NCI-H226 (cell line): ENCODE data around the gene PGLYRP3.

ENCODE experiments used
- DNase-seq: peaks from one replicate; pipeline ENCODE4 v3.0.0-alpha.2; 2015

PGLYRP3 gene

DNA sequence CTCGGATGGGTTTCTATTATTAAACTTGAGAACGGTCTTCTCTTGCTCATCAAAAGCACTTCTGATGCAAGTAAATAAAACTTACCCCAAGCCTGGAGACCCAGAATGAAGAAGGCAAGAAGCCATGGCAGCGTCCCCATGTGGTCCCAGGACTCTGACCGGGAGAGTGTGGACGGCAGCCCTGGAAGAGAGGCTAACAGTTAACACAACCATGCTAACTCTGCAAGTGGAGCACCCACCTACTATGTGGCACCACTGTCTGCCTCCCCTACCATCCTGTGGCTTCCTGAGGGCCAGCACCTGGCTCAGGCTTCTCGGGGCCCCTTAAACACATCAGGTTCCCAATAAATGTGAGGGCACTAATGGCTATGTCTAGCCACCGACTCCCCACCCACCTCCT is 2.2 kb downstream of the PGLYRP3 start:
- DNase-seq = no peak

DNA sequence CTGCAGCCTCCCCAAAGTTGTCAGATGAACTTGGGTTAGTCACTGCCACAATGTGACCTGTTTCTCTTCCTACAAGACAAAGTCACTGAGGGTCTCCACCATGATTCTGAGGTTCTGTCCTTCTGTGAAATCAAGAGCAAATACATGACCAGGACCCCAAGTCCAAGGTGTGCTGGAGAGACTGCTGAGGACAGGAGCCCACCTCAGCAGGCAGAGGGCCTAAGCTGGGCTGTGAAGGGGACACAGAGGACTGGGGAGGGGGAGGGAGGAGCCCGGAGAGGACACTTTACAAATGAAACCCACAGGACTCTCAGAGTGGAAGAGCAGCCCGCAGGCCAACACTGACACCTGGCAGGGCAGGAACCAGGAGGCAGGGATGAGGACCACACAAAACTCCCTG is 3.3 kb downstream of the PGLYRP3 start:
- no peak for DNase-seq

DNA sequence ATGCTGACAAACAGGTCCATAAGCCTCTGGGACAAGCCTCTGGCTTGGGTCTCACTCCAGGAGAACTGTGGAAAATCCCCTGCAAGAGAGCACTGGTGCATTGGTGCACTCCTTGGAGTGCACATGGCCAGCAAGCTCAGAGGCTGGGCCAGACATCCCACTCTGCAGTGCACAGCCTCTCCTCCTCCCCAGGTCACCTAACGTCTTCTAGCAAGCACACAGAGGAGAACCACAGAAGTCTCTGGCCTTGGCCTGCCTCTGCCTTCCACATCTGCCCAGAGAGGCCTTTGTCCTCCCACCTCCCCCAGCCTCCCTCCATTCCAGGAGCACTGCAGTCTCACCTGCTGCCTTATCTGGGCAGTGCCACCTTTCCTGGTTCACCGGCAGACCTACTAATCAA is 4.2 kb downstream of the PGLYRP3 start:
- no peak for DNase-seq

DNA sequence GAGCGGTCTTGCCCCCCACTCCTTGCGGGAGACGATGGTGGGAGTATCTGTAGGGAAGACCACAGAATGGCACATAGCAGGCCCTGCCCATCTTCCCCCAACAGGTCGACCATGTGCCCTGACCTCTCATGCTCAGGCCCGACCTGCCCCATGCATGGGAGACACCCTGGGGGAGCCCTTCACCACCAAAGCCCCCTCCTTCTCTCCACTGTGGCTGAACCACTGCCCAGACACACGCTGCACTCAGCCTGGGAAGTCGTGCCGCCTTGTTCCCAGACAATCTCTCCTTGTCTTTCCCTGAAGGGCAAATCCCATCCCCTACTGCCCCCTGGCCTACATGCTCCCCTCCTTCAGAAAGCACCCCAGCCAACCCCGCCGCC is 5.5 kb downstream of the PGLYRP3 start:
- no peak for DNase-seq

DNA sequence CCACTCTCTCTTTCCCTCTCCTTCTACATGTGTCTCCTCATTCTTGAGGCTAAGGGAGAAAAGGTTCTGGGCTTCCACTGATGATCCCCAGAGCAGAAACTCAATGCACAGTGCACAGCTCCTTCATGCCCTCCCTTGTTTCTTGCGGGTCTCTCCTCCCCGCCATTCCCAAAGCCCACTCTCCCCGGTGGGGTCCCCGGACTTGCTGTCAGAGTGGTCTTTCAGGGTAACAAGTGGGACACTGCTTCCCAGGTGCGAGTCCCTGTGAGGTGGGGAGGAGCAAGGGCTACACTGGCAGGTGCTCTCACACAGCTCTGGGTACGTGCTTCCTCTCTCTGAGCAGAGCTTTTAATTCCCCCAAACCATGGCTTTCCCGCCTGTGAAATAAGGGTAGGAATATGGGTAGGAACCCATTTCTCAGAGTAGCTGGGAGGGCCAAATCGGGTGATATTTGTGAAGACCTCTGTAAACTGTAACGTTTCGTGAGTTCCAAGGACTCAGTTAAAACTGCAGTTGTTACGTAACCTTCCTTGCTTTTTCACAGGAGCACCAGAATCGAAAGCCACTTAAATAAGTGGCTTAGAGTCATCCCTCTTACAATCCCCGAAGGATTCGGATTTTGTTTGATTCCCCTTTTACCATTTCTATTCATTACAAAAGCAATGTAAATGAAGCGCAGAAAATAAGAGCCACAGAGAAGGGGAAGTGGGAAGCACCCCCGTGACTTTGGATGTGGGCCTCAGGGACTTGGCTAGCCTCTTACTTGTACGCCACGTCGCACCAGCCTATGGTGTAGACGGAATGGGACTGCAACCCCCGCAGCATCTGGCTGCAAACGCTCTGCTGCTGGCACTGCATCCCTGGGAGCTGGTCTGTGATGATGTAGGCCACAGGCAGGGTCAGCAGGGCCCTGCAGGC is 6.2 kb downstream of the PGLYRP3 start:
- DNase-seq = no peak

DNA sequence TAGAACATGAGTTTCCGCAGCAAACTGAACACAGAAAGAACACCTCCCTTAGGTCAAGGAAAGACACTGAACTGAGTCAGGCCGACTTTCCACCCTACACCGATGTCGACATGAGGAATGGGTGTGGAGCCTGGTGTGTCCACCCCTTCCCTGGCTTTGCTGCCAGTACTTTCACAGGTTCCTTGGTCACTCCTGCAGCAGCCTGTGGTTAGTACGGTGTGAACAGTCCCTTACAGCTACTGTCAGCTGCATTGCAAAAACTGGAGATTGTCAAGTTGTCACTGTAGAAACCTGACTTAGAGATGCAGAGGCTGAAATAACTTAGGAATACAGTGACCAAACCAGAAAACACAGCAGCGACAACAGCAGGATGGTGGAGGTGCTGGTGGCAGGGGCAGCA is 7.1 kb downstream of the PGLYRP3 start:
- DNase-seq = no peak

DNA sequence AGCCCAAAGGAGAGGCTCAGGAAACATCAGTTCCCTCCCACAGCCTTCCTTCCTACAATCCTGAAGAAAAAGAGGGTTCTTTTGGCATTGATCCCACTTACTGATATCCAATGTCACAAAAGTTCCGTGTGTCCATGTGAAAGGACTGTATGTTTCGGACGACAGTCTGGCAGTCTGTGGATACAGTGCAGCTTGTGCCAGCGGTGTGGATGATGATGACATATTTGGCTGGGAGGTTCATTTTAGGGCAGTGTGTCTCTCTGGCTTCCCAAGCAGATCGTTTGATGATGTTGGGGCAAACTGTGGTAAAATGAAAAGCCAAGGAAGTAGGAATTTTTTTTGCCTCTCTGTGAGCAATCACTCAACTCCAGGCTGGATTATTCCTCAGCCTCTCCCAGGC is 10.4 kb downstream of the PGLYRP3 start:
- no peak for DNase-seq

DNA sequence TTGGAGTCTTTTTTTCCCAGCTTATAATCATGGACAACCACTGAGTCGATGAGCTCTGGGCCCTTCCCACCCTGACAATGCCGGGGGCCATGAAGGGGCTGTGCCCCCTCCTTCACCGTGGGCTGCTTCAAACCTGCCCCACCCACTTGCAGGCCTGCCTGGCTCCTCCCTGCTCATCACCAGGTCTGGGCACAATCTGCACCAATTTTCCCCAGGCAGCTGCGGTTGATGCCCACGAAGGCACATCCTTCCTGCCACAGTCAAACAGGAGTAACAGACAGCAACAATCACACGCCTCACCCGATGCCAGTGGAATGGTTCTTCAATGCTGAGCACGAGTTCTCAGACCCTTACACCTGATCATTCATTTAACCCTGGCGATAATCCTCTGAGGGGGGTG is 18.9 kb downstream of the PGLYRP3 start:
- DNase-seq = no peak

DNA sequence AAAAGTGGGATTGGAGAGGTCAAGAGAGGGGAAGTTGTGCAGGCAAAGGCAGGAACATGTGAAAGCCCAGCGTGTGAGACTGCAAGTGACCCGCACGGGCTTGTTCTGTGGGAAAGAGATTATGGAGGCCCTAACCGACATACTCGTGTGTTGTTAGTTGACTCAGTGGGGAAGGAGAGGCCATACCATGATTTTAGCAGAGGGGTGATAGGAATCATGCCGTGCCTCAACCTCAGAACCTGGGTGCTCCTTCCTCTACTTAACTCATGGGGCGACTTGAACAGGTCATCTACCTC is 19.3 kb downstream of the PGLYRP3 start:
- no peak for DNase-seq

DNA sequence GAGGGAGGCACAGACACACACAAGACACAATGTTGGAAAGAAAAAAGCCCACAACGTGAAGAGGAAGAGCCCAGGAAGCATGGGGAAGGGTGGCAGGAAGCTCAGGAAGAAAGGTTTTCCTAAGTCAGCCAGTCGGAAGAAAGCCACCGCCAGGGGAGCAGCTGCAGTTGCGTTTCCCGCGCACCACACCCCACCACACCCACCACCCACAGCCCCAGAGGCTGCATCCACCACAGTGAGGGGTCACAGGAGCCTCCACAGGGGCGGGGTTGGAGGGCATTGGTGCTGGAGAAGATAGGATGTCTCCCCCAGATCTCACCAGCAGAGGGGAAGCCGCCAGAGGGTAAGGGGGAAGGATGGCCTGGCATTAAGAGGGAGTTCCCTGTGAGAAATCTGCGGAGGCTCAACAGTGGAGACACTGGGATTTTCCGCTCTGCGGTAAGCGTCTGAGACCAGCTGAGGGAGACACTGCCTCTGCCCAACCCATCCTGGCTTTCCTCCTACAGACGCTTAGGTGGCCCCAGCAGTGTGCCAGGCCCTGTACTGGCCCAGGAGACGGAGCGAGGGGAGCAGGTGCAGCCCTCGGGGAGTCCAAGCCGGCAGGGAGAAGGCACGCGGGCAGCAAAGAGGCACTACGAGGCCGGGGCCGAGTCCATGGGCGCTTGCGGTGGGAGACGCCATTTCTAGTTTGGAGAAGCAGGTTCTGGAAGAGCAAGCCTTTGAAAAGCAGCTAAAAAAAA is 19.8 kb downstream of the PGLYRP3 start:
- no peak for DNase-seq

DNA sequence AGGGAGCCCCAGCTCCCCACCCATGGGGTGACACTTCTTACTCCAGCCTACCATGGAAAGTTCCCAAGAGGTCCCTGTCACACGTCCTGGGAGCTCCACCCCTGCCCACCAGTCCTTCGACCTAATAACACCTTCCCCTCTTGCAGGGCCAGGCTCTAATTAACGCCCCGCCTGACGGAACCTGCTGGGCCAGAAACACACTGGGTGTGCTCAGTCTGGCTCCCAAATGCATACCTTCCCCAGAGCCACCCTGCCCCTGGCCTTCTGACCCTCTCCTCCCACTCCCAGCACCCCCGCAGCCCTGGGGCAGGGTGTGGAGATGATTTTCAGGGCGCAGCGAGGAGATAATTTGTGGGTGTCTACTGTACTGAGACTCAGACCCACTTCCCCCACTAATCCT is 20.6 kb downstream of the PGLYRP3 start:
- DNase-seq = no peak

DNA sequence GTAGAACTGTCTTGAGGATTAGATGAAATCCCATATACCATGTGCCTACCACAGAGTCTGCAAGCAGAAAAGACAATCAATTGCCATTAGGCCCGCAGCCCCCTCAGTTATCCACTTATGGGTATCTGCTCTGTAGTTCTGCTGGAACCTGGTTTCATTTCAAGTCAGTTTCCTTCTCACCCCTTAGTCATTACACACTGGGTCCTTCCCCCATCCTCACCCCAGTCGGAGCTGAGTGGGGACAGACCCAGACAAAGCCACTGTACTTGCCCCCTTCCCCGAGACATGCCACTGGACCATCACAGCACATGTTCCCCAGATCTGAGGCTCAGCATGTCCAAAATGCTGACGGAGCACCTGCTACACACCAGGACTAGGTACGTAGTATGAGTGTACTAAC is 21.2 kb downstream of the PGLYRP3 start:
- no peak for DNase-seq

DNA sequence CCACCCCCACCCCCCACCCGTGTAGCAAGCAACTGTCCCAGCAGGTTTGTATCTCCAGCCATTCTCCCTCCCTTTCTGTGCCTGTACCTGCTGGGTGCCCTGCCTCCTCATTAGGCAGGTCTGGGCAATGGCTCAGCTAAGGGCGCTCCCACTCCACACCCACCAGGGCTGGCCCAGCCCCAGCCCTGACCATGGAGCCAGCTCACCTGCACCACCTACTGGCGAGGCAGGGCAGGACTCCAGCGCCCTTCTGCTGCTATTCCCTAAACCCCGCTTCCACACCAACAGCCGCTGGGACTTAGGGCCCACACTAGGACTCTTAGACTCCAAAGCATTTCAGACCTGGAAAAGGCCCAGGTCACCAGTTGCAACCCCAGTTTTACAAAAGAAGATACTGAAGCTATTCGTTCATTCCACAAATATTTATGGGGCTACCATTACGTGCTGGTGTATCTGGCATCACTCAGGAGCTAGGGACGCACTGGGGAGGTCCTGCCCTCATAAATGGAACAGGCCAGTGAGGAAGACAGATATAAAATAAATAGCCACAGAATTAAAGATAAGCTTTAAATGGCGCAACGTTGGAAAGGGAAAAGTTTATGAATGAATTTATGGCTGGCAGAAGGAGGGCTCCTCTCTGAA is 24.0 kb downstream of the PGLYRP3 start:
- no peak for DNase-seq

DNA sequence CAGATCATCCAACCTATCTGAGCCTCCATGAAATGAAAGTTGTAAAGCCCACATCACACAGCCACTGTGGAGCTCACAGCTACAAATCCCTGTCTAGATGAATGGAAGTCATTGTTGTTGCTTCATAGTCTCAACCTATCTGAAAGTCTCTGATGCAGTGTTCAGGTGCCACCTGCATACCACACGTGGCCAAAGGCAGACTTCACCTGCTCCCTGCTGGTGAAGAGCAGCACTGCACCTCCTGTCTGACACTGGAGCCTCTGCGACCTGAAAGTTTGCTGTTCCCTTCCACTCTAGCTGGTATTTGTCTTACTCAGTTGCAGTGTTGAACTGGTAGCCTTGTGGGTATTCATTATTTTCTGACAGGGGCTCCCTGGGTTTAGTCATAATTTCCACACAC is 34.9 kb downstream of the PGLYRP3 start:
- DNase-seq = peak; percentile 12

DNA sequence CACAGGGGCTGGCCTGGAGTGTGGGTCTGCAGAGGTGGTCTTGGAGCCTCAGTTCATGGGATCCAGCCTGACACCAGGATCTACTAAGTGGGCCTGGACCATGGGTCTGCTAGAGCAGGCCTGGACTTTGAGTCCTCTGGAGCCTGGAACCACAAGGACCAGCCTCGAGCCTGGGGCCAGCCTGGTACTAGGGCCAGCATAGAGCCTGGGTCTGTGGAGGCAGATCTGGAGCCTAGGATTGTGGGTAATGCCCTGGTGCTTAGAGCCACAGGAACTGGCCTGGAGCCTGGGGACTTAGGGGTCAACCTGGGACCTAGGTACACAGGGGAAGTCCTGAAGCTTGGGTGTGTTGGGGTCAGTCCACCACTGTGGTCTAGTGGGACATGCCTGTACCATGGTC is 40.6 kb downstream of the PGLYRP3 start:
- no peak for DNase-seq

DNA sequence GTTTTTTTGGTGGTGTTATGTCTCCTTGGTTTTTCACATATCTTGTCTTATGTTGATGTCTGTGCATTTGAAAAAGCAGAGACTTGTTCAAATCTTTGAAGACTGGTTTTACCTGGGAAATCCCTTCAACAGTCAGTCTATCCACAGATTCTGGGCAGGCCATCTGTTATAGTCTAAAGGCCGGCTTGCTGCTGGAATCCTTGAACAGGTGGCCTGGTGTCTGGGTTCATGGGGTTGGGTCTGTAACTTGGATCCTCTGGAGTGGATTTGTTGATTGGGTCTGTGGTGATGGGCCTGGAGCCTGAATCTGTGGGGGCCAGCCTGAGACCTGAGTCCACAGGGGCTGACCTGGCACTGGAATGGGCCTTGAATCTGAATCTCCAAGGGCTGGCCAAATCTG is 41.0 kb downstream of the PGLYRP3 start:
- DNase-seq = no peak

DNA sequence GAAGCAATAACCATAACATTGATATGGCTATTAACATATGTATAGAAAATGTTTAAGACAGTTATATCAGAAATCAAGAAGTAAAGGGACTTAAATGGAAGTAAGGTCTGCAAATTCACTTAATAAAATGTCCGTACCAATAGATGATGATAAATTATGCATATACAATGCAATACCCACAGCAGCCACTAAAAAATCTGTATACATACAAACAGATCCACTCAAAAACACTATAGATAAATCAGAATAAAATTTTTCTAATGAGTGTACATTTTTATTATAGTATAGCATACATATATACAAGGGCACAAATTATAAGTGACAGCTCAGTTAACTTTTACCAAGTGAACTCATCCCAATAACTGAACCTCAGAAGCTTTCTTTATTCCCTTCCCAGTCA is 47.3 kb downstream of the PGLYRP3 start:
- DNase-seq = no peak

DNA sequence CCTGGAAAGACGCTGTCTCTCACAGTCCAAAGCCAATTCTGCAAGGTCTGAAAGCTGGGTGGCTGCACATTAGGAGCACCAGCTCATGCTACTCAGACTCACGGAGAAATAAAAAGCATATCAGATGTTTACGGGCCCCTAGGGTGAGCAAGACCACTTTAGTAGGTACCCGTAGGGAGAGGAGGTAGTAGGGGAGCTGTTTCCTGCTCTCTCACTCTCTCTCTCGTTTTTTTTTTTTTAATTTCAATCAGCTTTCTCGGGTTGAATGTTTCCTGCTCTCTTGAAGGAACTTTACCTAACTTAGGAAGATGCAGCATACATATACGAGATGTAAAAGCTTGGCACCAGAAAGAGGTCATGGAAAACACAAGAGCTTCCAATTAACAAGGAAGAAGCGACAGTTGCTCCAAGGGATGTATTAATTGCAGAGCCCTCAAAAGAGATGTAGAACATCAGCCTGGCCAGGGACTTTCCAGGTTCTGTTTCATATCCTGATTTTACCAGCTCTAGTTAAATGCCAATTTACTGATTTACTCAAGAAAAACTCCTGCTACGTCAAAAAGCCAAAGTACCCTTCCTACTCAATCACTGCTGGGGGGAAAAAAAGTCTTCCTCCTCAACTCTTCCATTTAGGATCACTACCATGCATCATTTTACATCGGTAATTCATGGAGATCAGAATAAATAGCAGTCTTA is 50.1 kb downstream of the PGLYRP3 start:
- no peak for DNase-seq

DNA sequence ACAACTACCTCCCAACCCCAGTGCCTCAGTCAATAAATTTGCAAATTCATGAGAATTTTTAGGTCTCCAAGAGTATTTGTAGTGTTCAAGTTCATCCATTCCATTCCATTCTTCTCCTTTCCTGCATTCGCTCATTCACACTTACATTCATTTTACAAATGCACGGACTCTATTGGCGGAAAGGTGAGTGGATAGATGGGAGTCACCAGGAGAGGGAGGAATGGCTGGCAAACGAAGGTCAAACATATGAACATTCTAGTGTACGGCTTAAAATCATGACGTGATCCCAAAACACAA is 50.7 kb downstream of the PGLYRP3 start:
- DNase-seq = no peak

DNA sequence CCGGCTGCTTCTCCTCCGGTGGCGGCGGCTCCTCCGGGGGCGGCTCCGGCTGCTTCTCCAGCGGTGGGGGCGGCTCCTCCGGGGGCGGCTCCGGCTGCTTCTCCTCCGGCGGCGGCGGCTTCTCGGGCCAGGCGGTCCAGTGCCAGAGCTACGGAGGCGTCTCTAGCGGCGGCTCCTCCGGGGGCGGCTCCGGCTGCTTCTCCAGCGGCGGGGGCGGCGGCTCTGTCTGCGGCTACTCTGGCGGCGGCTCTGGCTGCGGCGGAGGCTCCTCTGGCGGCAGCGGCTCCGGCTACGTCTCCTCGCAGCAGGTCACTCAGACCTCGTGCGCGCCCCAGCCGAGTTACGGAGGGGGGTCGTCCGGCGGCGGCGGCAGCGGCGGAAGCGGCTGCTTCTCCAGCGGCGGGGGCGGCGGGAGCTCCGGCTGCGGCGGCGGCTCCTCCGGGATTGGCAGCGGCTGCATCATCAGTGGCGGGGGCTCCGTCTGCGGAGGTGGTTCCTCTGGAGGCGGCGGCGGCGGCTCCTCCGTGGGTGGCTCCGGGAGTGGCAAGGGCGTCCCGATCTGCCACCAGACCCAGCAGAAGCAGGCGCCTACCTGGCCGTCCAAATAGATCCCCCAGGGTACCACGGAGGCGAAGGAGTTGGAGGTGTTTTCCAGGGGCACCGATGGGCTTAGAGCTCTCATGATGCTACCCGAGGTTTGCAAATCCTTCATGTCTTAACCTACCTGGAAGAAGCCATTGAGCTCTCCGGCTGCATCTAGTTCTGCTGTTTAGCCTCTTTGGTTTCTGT is 51.3 kb downstream of the PGLYRP3 start:
- DNase-seq = no peak

DNA sequence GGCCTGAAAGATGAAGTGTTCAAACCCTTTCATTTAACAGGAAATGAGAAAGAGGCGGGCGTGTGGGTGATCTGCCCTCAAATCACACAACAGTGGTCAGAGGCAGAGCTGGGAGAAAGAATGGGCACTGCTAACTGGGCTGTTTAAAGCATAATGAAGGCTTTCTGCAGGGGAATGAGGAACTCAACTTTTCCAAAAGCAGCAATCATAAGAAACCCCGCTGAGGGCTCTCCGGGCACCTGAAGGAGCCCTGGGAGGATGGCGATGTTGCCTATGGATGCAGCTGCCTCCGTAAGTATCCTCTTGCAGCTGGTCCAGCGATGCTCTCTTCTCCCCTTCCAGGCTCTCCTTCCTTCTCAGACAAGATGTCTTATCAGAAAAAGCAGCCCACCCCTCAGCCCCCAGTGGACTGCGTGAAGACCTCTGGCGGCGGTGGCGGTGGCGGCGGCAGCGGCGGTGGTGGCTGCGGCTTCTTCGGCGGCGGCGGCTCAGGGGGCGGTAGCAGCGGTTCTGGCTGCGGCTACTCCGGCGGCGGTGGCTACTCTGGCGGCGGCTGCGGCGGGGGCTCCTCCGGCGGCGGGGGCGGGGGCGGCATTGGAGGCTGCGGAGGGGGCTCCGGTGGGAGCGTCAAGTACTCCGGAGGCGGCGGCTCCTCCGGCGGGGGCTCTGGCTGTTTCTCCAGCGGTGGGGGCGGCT is 52.0 kb downstream of the PGLYRP3 start:
- no peak for DNase-seq

DNA sequence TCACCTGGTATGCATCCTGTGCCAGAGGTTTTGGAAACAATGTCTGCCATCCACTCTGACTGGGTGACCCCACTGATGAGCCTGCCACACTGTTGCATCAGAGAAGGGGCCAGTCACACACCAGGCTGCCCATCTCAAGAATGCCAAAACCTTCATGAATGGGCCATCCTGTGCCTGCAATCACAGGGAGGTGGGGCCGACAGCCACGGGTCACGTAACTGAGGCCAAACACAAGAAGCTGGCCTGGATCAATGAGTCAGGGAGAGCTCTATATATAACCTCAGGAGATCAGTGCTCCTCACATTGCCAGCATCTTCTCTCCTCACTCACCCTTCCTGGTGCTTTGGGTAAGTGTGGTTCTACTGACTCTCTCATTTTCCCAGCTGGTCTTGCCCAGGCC is 53.4 kb downstream of the PGLYRP3 start, which contains the start of gene LORICRIN:
TSS of gene LORICRIN (plus strand) at position 301 of the 400 bp plus-strand sequence. CDS start 1,263 bp downstream, outside the sequence.
- no peak for DNase-seq
